H7 (cell line): Measurements from ENCODE around the gene GPI. TPM values are rescaled to one million over a fixed set of nuclear protein-coding genes. Genes with fewer than 3 reads are reported as not detected.

Experiments
- DNase-seq: peaks from one replicate; pipeline ENCODE4 v3.0.0; 2012
- H3K27me3 ChIP-seq: 2 replicates; pipeline ENCODE4 v1.6.0; 2011; ENCODE audit warnings: mild to moderate bottlenecking, low read length; ENCODE audit not compliant: control insufficient read depth, insufficient read depth
- H3K36me3 ChIP-seq: replicated peaks from 2 replicates; pipeline ENCODE4 v1.5.1; 2011; ENCODE audit warnings: low read length; ENCODE audit not compliant: control insufficient read depth, insufficient read depth
- H3K4me3 ChIP-seq: 2 replicates; pipeline ENCODE4 v1.5.1; 2011; ENCODE audit warnings: low read depth, mild to moderate bottlenecking, control low read depth, low read length, moderate library complexity; ENCODE audit not compliant: insufficient read depth
- total RNA-seq: library from RNA; depleted of rRNA; stranded (reverse); fragments of >200 nt; shearing (Covaris generic); gene quantifications from 2 replicates; pipeline ENCODE4 v1.2.3, GENCODE V29; 2014

The GPI gene
- total RNA-seq, 1 experiment from 2014 or later, result 192 TPM

- DNase-seq, result no peak
- Histone ChIP-seq H3K36me3 (peaks cover 4% of the 10 kb centered on the region), H3K27me3 (no peaks in the 10 kb centered on the region), H3K4me3 (no peak overlapping the region)
Measured at GRCh38 chr19:34353546-34353945, 11.4 kb upstream of the GPI start.

DNA sequence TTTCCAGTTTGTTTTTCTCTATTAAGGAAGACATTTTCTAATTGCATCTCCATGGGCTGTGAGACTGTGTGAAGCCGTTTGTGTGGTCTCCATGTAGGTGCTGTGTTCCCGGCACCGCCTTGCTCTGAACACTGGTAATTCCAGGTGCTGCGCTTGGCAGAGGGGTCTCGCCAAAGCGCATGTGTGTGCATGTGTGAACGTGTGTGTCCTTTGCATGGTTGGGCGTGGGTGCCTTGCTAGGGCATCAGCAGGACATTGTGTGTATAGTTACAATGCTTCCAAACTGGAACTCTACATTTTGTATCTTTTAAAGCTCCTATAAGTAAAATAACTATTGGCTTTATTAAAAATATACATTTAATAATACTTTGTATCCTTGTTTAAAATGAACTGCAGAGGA is 9.8 kb upstream of the GPI start:
- no peak for DNase-seq
- Histone ChIP-seq H3K36me3 (peaks cover 4% of the 10 kb centered on the region), H3K27me3 (no peaks in the 10 kb centered on the region), H3K4me3 (no peak overlapping the region)

DNA sequence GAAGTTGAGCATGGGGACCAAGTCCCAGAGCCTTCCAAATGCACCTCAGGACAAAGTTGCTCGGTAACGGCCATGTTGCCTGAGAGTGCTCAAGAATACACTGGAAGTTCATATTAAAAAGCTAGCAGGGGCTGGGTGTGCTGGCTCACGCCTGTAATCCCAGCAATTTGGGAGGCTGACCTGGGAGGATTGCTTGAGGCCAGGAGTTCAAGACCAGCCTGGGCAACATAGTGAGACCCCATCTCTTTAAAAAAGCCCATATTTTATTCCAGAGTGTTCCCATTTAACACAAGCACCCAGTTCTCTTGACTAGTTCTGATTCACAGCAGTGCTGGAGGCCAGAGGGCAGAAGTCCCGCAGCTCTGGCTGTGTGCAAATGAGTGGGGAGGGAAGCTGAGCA is 8.1 kb upstream of the GPI start:
- Histone ChIP-seq H3K36me3 (peaks cover 4% of the 10 kb centered on the region), H3K27me3 (no peaks in the 10 kb centered on the region), H3K4me3 (no peak overlapping the region)
- DNase-seq, result no peak

DNA sequence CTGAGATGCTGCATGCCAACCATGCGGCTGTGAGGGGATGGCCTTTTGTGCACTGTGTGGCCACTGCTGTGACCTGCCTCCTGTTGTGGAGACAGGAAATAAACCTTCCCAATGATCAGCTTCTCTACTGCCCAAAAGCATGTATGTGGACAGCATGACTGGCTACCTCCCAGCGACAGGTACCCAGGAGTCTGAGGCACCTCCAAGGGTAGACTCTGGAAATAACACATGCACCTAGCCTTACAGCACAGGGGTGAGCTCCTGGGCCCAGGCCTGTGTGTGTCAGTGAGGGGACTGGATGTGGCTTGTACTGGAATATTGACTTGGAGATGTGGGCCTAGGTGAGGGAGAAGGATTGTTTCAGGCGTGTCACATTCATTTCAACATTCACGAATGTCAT is 7.6 kb upstream of the GPI start:
- Histone ChIP-seq H3K36me3 (peaks cover 4% of the 10 kb centered on the region), H3K4me3 (no peak overlapping the region), H3K27me3 (no peaks in the 10 kb centered on the region)
- no peak for DNase-seq

DNA sequence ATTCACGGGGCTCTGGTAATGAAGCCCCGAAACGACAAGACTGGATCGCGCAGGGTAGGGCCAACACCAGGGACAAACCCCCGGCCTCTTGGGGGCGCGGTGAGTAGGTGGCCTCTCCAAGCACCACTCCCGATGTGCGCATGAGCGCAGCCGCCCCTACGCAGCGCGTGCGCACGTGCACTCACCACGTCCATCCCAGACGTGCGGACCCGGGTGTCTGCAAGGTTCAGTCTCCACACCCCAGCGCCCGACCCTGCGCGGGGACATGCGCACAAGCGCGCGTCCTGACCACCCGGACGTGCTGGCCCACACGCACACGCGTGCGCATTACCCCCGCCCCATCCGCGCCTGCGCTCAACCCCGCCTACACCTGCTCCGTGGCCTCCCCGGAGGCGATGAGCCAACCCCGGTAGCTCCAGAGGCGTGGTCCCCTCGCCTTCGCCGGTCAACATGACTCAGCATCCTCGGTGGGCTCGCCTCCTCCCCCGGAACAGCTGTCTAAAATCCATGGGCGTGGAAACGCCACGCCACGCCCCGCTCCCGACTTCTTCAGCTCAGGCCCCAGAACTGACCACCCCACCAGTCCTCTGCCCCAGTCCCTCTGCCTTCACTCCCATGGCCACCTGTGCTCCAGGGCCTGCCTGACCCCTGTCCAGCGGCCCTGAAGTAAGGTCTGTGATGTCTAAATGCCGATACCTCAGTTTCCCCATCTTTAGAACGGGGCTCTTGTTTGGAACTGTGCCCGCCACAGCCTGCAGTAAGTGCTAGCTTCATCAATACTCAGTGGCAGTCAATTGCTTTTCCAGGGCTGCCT is 5.6 kb upstream of the GPI start:
- peak overlapping the region; percentile 56 for H3K4me3 ChIP-seq
- DNase-seq, result peak; percentile 98
- H3K27me3 ChIP-seq, result no peaks in the 10 kb centered on the region
- H3K36me3 ChIP-seq, result no peaks in the 10 kb centered on the region; the same call in 1 of the 2 replicates

GRCh38 chr19:34359954-34360315 is 5.1 kb upstream of the GPI start:
- H3K4me3 ChIP-seq, result peak overlapping the region; percentile 56
- no peaks in the 10 kb centered on the region for H3K27me3 ChIP-seq
- H3K36me3 ChIP-seq, result no peaks in the 10 kb centered on the region; the same call in 1 of the 2 replicates
- DNase-seq, result peak; percentile 24

GRCh38 chr19:34360354-34360909 is 4.6 kb upstream of the GPI start:
- Histone ChIP-seq H3K4me3 (no peak overlapping the region), H3K36me3 (no peaks in the 10 kb centered on the region), H3K27me3 (no peaks in the 10 kb centered on the region)
- DNase-seq, result peak; percentile 7

- Histone ChIP-seq H3K4me3 (no peak overlapping the region), H3K36me3 (peaks cover 11% of the 10 kb centered on the region), H3K27me3 (no peaks in the 10 kb centered on the region)
- DNase-seq, result no peak
Measured at GRCh38 chr19:34362679-34363069, 2.3 kb upstream of the GPI start.

DNA sequence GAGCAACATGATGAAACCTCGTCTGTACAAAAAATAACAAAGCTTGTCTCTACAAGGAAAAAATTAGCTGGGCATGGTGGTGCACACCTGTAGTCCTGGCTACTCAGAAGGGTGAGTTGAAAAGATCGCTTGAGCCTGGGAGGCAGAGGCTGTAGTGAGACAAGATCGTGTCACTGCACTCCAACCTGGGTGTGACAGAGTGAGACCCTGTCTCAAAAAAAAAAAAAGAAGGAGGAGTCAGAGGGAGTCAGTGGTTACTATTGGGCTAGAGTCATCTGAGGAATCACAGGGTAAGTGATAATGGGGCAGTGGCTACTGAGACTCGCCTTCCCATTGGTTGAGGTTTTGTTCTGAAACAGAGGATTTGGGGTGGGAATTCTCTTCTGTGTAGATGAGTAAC is 1.9 kb upstream of the GPI start:
- Histone ChIP-seq H3K4me3 (no peak overlapping the region), H3K36me3 (peaks cover 12% of the 10 kb centered on the region), H3K27me3 (no peaks in the 10 kb centered on the region)
- DNase-seq, result peak; percentile 75

DNA sequence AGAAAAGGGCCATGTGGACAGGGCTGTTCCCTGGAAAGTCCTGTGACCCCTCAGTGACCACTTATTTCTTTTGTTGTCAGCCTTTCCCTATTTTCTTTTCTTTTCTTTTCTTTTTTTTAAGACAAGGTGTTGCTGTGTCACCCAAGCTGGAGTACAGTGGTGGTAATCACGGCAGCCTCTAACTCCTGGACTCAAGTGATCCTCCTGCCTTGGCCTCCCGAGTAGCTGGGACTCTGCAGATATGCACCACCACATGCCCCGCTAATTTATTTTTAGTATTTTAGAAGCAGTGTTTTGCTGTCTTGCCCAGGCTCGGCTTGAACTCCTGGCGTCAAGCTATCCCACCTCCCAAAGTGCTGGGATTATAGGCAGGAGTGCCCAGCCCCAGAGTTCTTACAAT is 1.1 kb upstream of the GPI start:
- H3K36me3 ChIP-seq, result peaks cover 20% of the 10 kb centered on the region
- DNase-seq, result no peak
- no peaks in the 10 kb centered on the region for H3K27me3 ChIP-seq
- H3K4me3 ChIP-seq, result no peak overlapping the region

DNA sequence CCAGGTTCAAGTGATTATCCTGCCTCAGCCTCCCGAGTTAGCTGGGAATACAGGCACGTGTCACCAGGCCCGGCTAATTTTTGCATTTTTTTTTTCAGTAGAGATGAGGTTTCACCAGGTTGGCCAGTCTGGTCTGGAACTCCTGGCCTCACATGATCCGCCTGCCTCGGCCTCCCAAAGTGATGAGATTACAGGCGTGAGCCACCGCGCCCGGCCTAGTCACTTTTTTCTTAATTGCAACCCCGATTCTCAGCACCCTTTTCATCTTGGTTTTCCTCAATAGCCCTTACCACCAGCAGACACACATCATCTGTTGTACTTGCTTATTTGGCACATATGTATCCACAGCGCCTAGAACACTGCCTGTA is 550 bp upstream of the GPI start:
- Histone ChIP-seq H3K36me3 (peaks cover 20% of the 10 kb centered on the region), H3K27me3 (no peaks in the 10 kb centered on the region), H3K4me3 (peak overlapping the region; percentile 88)
- DNase-seq, result no peak

GRCh38 chr19:34365463-34366401 is 736 bp downstream of the GPI start:
- peaks cover 26% of the 10 kb centered on the region for H3K36me3 ChIP-seq
- H3K4me3 ChIP-seq, result peak overlapping the region; percentile 88
- H3K27me3 ChIP-seq, result no peaks in the 10 kb centered on the region
- DNase-seq, result peak; percentile 75

DNA sequence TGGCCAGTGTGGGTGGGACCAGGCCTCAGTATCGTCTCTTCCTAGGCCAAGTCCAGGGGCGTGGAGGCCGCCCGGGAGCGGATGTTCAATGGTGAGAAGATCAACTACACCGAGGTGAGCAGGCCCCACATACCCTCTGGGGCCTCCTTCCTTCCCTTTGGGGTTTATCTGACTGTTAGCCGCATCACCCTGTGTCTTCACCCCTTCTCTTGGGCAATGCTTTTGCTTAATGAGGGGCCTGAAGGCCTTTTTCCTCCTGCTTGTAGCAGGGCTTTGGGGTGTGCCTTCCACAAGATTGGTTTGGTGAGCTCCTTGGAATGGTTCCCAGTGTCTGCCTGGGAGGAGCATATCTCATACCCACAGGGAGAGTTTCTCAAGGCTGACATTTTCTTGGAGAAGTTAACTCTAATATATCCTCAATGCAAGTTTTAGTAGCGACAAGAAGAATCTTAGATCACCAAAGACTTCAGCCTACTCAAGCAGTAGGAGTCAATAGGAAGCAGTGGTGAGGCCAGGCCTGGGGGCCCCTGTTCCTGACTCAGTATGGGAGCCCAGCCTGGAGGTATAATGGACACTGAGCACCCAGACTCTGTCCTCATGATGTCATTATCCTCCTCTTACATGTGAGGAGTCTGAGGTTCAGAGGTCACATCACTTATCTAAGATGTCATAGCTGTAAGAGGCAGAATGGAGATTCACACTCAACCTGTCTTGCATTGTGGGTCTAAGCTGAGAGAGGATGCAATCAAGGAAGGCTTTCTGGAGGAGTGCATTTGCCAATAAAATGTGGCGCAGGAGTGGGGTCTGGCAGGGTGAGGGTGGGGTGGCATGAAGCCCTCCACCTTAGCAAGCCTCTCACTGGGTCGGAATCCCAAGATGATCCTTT is 2.0 kb downstream of the GPI start:
- H3K4me3 ChIP-seq, result no peak overlapping the region

DNA sequence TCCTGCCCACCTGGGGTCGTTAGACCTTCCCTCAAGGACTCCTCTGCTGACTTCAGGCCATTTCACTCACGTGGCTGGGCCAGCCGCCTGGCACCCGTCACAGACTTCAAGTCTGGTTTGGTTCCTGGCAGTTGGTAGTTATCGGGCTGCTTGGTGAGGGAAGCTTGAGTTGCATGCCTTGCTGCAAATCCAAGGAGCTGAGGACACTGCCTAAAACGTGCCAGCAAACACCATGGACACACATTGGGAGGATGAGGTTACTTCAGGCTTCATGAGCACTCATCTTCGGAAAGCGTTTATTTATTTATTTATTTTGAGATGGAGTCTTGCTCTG is 2.6 kb downstream of the GPI start:
- Histone ChIP-seq H3K36me3 (peaks cover 30% of the 10 kb centered on the region), H3K4me3 (no peak overlapping the region), H3K27me3 (no peaks in the 10 kb centered on the region)
- DNase-seq, result no peak

More for the DNA sequence above, 2.0 kb downstream of the GPI start:
- DNase-seq, result no peak
- Histone ChIP-seq H3K36me3 (peaks cover 30% of the 10 kb centered on the region), H3K27me3 (no peaks in the 10 kb centered on the region)
